ENCODE measurements around the gene QSER1.

DNA sequence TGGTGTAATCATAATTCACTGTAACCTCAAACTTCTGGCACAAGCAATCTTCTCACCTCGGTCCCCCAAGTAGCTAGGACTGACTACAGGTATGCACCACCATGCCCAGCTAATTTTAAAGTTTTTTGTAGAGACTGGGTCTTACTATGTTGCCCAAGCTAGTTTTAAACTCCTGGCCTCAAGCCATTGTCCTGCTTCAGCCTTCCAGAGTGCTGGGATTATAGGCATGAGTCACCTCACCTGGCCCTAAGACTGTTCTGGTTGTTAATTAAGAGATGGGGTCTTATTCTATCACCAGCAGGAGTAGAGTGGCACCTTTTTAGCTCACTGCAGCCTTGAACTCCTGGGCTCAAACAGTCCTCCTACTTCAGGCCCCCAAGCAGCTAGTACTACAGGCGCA lies 71.1 kb downstream of the QSER1 start:
- TF ChIP-seq EP300 (IDR thresholded peaks at IDR 0.05) (no peak), POLR2A (IDR thresholded peaks at IDR 0.05) (no peak)
- TF ChIP-seq, protein P1, sequence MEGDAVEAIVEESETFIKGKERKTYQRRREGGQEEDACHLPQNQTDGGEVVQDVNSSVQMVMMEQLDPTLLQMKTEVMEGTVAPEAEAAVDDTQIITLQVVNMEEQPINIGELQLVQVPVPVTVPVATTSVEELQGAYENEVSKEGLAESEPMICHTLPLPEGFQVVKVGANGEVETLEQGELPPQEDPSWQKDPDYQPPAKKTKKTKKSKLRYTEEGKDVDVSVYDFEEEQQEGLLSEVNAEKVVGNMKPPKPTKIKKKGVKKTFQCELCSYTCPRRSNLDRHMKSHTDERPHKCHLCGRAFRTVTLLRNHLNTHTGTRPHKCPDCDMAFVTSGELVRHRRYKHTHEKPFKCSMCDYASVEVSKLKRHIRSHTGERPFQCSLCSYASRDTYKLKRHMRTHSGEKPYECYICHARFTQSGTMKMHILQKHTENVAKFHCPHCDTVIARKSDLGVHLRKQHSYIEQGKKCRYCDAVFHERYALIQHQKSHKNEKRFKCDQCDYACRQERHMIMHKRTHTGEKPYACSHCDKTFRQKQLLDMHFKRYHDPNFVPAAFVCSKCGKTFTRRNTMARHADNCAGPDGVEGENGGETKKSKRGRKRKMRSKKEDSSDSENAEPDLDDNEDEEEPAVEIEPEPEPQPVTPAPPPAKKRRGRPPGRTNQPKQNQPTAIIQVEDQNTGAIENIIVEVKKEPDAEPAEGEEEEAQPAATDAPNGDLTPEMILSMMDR (IDR thresholded peaks at IDR 0.05) = no peak
